ENCODE results near the gene SBK2. TPM values are rescaled to one million over a fixed set of nuclear protein-coding genes. Genes with fewer than 3 reads are reported as not detected.

Gene SBK2
- total RNA-seq, 4 donors from 2014 or later = 1.5 to 3.0 (median 1.6) TPM; not detected in 1

DNA sequence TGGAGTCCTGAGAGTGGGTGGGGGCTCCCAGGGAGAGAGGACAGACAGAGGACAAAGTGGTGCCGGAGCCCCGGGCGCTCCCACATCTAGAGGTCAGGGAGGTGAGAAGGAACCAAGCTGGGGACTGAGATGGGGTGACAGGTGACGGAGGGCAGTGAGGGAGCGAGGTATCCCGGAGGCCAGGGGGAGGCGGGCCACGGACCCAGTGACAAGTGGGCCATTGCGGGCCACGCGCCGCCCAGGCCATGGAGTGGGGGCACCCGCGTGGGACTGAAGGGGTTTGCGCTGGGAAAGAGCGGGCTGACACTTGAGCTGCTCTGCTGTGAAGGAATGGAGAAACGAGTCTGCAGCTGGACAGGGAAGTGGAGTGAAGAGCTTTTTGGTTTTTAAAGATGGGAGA is 57.9 kb downstream of the SBK2 start:
- intact Hi-C loops (cut with DNase I; ENCODE audit: low total_unique reads) = loop anchor here (5.0 kb wide), 1 partner anchor 92 kb away; the partner anchor contains the start of gene RPL28
- TF ChIP-seq POLR2A (IDR thresholded peaks at IDR 0.05) = no peak
- TF ChIP-seq, protein P1, sequence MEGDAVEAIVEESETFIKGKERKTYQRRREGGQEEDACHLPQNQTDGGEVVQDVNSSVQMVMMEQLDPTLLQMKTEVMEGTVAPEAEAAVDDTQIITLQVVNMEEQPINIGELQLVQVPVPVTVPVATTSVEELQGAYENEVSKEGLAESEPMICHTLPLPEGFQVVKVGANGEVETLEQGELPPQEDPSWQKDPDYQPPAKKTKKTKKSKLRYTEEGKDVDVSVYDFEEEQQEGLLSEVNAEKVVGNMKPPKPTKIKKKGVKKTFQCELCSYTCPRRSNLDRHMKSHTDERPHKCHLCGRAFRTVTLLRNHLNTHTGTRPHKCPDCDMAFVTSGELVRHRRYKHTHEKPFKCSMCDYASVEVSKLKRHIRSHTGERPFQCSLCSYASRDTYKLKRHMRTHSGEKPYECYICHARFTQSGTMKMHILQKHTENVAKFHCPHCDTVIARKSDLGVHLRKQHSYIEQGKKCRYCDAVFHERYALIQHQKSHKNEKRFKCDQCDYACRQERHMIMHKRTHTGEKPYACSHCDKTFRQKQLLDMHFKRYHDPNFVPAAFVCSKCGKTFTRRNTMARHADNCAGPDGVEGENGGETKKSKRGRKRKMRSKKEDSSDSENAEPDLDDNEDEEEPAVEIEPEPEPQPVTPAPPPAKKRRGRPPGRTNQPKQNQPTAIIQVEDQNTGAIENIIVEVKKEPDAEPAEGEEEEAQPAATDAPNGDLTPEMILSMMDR (IDR thresholded peaks at IDR 0.05 in 4 of 5, conservative IDR thresholded peaks at IDR 0.05 in 1 of 5) = no peak
- no peak for DNase-seq
- no peaks in the 10 kb centered on the region for H3K27me3 ChIP-seq
- ATAC-seq = no peak
- no peak overlapping the region for H3K27ac ChIP-seq
- peaks cover 0 to 7% of the 10 kb centered on the region in 2 donors for H3K36me3 ChIP-seq
- in situ Hi-C loops (cut with MboI; ENCODE audit: low sequenced_read_pairs in 4 of 4) = no loop called here
- H3K4me3 ChIP-seq = no peak overlapping the region
- H3K9me3 ChIP-seq = no peaks in the 10 kb centered on the region
- peaks cover 16 to 26% of the 10 kb centered on the region in 2 donors for H3K4me1 ChIP-seq

Other genes starting within 250 kb of the SBK2 start
- 1 to 10 TPM in 1 of 4 donors, under 1 TPM in 1, not detected in 2; 0.40 to 3.3 TPM for gene TMEM150B, start 211.8 kb downstream of the SBK2 start, total RNA-seq
- 1 to 10 TPM; 2.5 to 5.4 (median 4.5) TPM for gene KMT5C, start 197.3 kb downstream of the SBK2 start, total RNA-seq
- not detected for gene COX6B2, start 182.4 kb downstream of the SBK2 start, total RNA-seq
- gene GARIN5B, start 173.9 kb downstream of the SBK2 start, total RNA-seq = not detected
- under 1 TPM in 1 of 4 donors, not detected in 3; 0.66 TPM for gene IL11, start 166.7 kb downstream of the SBK2 start, total RNA-seq
- gene TMEM190, start 160.3 kb downstream of the SBK2 start, total RNA-seq = not detected
- gene TMEM238, start 152.8 kb downstream of the SBK2 start, total RNA-seq = 1 to 10 TPM; 1.3 to 4.7 (median 2.1) TPM
- 100 to 1,000 TPM; 123 to 278 (median 206) TPM for gene RPL28, start 151.2 kb downstream of the SBK2 start, total RNA-seq
- 10 to 100 TPM in 3 of 4 donors, 1 to 10 TPM in 1; 7.7 to 14.6 (median 13.4) TPM for gene UBE2S, start 129.3 kb downstream of the SBK2 start, total RNA-seq
- gene SHISA7, start 93.8 kb downstream of the SBK2 start, total RNA-seq = not detected
- 100 to 1,000 TPM in 1 of 4 donors, 10 to 100 TPM in 3; 59.7 to 101 (median 88.7) TPM for gene ISOC2, start 75.5 kb downstream of the SBK2 start, total RNA-seq
- not detected for gene C19orf85, start 72.4 kb downstream of the SBK2 start, total RNA-seq
- 10 to 100 TPM in 3 of 4 donors, 1 to 10 TPM in 1; 7.4 to 22.3 (median 14.1) TPM for gene ZNF628, start 60.5 kb downstream of the SBK2 start, total RNA-seq
- gene NAT14, start 51.9 kb downstream of the SBK2 start, total RNA-seq = 1 to 10 TPM in 2 of 4 donors, under 1 TPM in 2; 0.40 to 2.5 (median 1.1) TPM
- gene SSC5D, start 48.7 kb downstream of the SBK2 start, total RNA-seq = 1 to 10 TPM in 2 of 4 donors, under 1 TPM in 2; 0.53 to 2.2 (median 1.1) TPM
- 10 to 100 TPM in 1 of 4 donors, 1 to 10 TPM in 3; 3.1 to 24.1 (median 6.8) TPM for gene SBK3, start 8.4 kb upstream of the SBK2 start, total RNA-seq
- gene ZNF579, start 43.7 kb upstream of the SBK2 start, total RNA-seq = 10 to 100 TPM; 15.0 to 19.3 (median 16.8) TPM
- gene FIZ1, start 62.4 kb upstream of the SBK2 start, total RNA-seq = 10 to 100 TPM in 1 of 4 donors, 1 to 10 TPM in 3; 6.8 to 11.2 (median 7.4) TPM
- gene ZNF524, start 63.2 kb upstream of the SBK2 start, total RNA-seq = 10 to 100 TPM; 35.6 to 61.7 (median 47.0) TPM
- 10 to 100 TPM; 10.3 to 23.4 (median 15.2) TPM for gene ZNF865, start 68.5 kb upstream of the SBK2 start, total RNA-seq
- gene ZNF784, start 87.4 kb upstream of the SBK2 start, total RNA-seq = 1 to 10 TPM; 6.0 to 10.0 (median 8.2) TPM
- gene ZNF580, start 103.9 kb upstream of the SBK2 start, total RNA-seq = 10 to 100 TPM in 1 of 4 donors, 1 to 10 TPM in 3; 1.5 to 12.3 (median 7.2) TPM
- gene ZNF581, start 106.5 kb upstream of the SBK2 start, total RNA-seq = 10 to 100 TPM in 3 of 4 donors, 1 to 10 TPM in 1; 9.9 to 17.3 (median 13.7) TPM
- gene CCDC106, start 111.1 kb upstream of the SBK2 start, total RNA-seq = 10 to 100 TPM in 2 of 4 donors, 1 to 10 TPM in 2; 6.3 to 21.2 (median 12.6) TPM
- gene U2AF2, start 117.9 kb upstream of the SBK2 start, total RNA-seq = 10 to 100 TPM; 38.1 to 60.2 (median 50.1) TPM
- 100 to 1,000 TPM in 3 of 4 donors, 10 to 100 TPM in 1; 58.7 to 214 (median 190) TPM for gene EPN1, start 138.1 kb upstream of the SBK2 start, total RNA-seq
- gene NLRP9, start 201.3 kb upstream of the SBK2 start, total RNA-seq = not detected
- gene RFPL4A, start 222.0 kb upstream of the SBK2 start, total RNA-seq = not detected
- gene RFPL4AL1, start 232.0 kb upstream of the SBK2 start, total RNA-seq = not detected

Measured in gastrocnemius medialis (tissue), 4 donors.